ENCODE measurements around the gene RHOXF2.
A peak's percentile ranks its signal among the peaks of the same experiment; 100 is the strongest.

RHOXF2 gene

GRCh38 chrX:120200851-120201250 is 42.4 kb downstream of the RHOXF2 start:
- DNase-seq (ENCODE audit: low read depth, low spot score): no peak

- DNase-seq (ENCODE audit: low read depth, low spot score): no peak
Measured at GRCh38 chrX:120205816-120206753, 47.7 kb downstream of the RHOXF2 start.

DNA sequence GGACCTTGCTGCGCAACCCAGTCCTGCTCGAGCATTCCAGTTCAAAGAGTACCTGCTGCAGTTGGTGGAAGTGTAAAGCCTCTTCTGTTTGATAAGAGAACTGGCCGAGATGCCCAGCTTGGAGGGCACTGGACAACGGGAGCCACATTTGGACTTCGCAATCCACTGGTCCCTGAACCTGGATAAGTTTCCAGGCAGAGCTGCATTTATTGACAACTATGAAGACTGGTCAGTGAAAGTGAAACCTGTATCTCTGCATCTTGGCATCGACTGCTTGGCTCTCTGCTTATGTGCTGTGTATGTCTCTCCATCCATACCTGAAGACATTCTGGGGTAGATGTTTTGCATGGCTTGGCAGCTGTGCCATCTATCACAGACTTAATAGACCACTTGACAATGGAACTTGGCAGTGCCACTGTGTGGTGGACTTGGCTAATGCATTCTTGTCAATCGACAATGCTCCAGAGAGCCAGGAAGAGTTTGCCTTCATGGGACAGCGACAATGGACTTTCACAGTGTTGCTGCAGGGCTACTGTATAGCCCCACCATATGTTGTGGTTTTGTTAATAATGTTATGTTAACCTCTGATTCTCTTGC is 48.7 kb downstream of the RHOXF2 start:
- no peak for DNase-seq (ENCODE audit: low read depth, low spot score)

GRCh38 chrX:120213438-120214265 is 55.2 kb downstream of the RHOXF2 start:
- peak; percentile 1 for DNase-seq (ENCODE audit: low read depth, low spot score)

All from activated naive CD8-positive, alpha-beta T cell treated with anti-CD3 and anti-CD28 coated beads, Interleukin-2, amount 50 U/mL, for 16 hours (primary cell).